ENCODE data around the gene COQ8A.

GRCh38 chr1:226921504-226921903, 18.6 kb upstream of the COQ8A start:
- TF ChIP-seq CTCF (IDR thresholded peaks at IDR 0.05): no peak
- TF ChIP-seq POLR2A (IDR thresholded peaks at IDR 0.05): no peak
